ENCODE data around the gene UPK3A.
A peak's percentile ranks its signal among the peaks of the same experiment; 100 is the strongest.
"Not testable (repeated sequence)": the region's sequence is repeated elsewhere in the genome, so short reads cannot be mapped to it uniquely, and the experiment has no call there.

Gene UPK3A

DNA sequence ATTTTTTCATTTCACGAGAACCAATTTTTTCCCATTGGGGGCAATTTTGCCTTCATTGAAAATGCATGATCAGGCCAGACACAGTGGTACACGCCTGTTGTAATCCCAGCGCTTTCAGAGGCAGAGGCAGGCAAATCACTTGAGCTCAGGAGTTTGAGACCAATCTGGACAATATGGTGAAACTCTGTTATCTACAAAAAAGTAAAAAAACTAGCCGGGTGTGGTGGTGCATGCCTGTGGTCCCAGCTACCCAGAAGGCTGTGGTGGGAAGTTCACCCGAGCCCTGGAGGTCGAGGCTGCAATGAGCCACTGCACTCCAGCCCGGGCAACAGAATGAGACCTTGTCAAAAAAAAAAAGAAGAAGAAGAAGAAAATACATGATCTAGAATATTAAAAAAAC is 19.2 kb upstream of the UPK3A start:
- H3K27ac Mint-ChIP-seq, result no peak overlapping the region
- H3K4me3 Mint-ChIP-seq, result no peak overlapping the region
- H3K27me3 Mint-ChIP-seq, result peaks cover 17% of the 10 kb centered on the region
- peaks cover 26% of the 10 kb centered on the region for H3K4me1 Mint-ChIP-seq (ENCODE audit: low read depth)
- H3K36me3 Mint-ChIP-seq (ENCODE audit: low read depth), result no peaks in the 10 kb centered on the region
- H3K9me3 Mint-ChIP-seq, result no peaks in the 10 kb centered on the region

DNA sequence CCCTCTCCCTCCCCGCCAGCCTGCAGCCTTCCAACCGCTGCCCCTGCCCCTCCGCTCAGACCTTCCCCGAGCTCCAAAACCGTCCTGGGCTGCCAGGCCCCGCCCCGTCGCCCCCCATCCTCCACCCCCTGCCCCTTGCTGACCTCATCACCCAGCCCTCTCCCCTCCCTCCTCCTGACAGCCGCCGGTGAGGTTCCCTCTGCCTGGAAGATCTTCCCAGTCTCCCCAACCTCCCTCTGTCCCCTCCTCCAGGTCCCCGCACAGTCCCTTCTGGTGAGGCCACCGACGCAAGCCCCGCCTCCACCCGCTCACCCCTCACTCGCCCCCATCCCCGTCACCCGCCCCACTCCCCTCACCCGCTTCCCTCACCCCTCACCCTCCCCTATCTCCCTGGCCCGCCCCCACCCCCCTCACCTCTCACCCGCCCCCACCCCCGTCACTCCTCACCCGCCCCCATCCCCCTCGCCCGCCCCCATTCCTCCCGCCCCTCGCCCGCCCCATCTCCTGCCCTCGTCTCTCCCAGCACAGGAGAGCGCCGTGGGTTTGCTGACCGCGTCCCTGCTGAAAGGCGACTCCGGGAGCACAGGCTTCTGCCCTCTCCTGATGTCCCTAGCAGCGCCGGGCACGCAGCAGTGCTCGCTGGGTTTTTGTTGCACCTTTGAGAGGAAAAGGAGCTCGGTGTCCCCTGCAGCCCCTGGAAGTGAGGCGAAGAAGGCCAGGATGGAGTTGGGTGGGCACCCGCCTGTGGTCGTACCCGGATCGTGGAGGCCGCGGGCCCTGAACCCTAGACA is 16.4 kb upstream of the UPK3A start:
- peak overlapping the region; percentile 77 for H3K4me3 Mint-ChIP-seq
- H3K9me3 Mint-ChIP-seq, result no peaks in the 10 kb centered on the region
- no peaks in the 10 kb centered on the region for H3K36me3 Mint-ChIP-seq (ENCODE audit: low read depth)
- H3K4me1 Mint-ChIP-seq (ENCODE audit: low read depth), result peaks cover 21% of the 10 kb centered on the region
- peaks cover 18% of the 10 kb centered on the region for H3K27me3 Mint-ChIP-seq
- no peak overlapping the region for H3K27ac Mint-ChIP-seq

GRCh38 chr22:45268958-45269844 is 15.5 kb upstream of the UPK3A start:
- no peaks in the 10 kb centered on the region for H3K9me3 Mint-ChIP-seq

GRCh38 chr22:45270095-45271020 is 14.4 kb upstream of the UPK3A start:
- peak overlapping the region; percentile 43 for H3K4me3 Mint-ChIP-seq
- peaks cover 14% of the 10 kb centered on the region for H3K4me1 Mint-ChIP-seq (ENCODE audit: low read depth)
- no peak overlapping the region for H3K27ac Mint-ChIP-seq
- H3K36me3 Mint-ChIP-seq (ENCODE audit: low read depth), result no peaks in the 10 kb centered on the region
- no peaks in the 10 kb centered on the region for H3K9me3 Mint-ChIP-seq
- peaks cover 13% of the 10 kb centered on the region for H3K27me3 Mint-ChIP-seq

More at GRCh38 chr22:45268958-45269844, 15.5 kb upstream of the UPK3A start:
- peaks cover 13% of the 10 kb centered on the region for H3K27me3 Mint-ChIP-seq
- H3K4me3 Mint-ChIP-seq, result peak overlapping the region; percentile 77
- H3K36me3 Mint-ChIP-seq (ENCODE audit: low read depth), result no peaks in the 10 kb centered on the region
- no peak overlapping the region for H3K27ac Mint-ChIP-seq
- peaks cover 14% of the 10 kb centered on the region for H3K4me1 Mint-ChIP-seq (ENCODE audit: low read depth)

DNA sequence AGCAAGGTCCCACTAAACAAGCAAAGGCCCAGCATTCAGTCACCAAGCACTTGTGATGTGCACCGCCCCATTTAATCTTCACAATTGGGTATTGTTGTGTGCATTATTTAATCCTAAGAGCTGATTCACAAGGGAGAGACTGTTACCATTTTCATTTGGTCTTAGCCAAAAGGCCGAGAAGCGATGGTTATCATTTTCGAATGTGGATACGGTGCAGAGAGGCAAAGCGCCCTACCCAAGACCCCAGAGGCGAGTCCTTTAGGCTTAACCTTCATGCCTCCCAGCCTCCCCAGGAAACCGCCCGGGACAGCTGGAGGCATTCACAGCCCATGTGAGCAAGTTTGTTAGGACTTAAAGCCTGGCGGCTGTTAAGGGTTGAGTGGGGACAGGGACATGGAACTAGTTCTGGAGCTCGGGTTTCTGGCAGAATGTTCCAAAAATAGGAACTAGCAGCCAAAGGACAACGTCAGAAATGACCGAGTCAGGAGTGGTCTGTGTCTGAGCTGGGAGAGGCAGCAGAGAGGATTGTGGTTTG is 13.0 kb upstream of the UPK3A start:
- H3K36me3 Mint-ChIP-seq (ENCODE audit: low read depth), result no peaks in the 10 kb centered on the region
- no peaks in the 10 kb centered on the region for H3K9me3 Mint-ChIP-seq
- peaks cover 14% of the 10 kb centered on the region for H3K4me1 Mint-ChIP-seq (ENCODE audit: low read depth)
- no peak overlapping the region for H3K27ac Mint-ChIP-seq
- no peak overlapping the region for H3K4me3 Mint-ChIP-seq
- peaks cover 11% of the 10 kb centered on the region for H3K27me3 Mint-ChIP-seq

- H3K27ac Mint-ChIP-seq, result no peak overlapping the region
- no peak overlapping the region for H3K4me3 Mint-ChIP-seq
- peaks cover 14% of the 10 kb centered on the region for H3K4me1 Mint-ChIP-seq (ENCODE audit: low read depth)
- H3K36me3 Mint-ChIP-seq (ENCODE audit: low read depth), result no peaks in the 10 kb centered on the region
- peaks cover 8% of the 10 kb centered on the region for H3K27me3 Mint-ChIP-seq
- no peaks in the 10 kb centered on the region for H3K9me3 Mint-ChIP-seq
Measured at GRCh38 chr22:45272498-45272897, 12.3 kb upstream of the UPK3A start.

- Mint-ChIP-seq H3K27ac (no peak overlapping the region), H3K4me1 (ENCODE audit: low read depth) (peaks cover 13% of the 10 kb centered on the region)
Measured at GRCh38 chr22:45273452-45274075, 11.2 kb upstream of the UPK3A start.

DNA sequence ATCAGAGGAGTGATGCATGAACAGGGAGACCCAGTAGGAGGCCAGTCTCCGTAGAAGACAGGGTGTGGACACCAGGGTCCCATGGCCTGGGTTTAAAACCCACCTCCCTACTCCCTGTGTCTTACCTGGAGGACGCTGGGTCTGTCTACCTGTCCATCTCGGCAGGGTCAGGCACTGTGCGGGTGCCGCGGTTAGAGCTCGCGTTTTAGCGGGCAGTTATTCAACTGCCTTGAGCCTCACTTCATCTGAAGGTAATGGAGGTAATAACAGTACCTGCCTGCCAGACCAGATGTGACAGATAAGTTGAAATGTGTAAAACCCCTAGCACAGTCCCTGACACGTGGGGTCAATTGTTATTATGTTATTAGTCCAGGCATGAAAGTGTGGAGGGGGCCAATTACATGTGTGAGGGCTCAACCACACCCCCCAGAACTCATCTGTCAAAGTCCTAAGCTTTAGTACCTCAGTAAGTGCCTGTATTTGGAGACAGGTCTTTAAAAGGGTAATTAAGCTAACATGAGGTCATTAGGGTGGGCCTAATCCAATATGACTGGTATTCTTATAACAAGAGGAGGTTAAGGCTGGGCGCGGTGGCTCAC is 8.1 kb upstream of the UPK3A start:
- H3K9me3 Mint-ChIP-seq, result no peaks in the 10 kb centered on the region
- H3K4me3 Mint-ChIP-seq, result no peak overlapping the region
- H3K27ac Mint-ChIP-seq, result no peak overlapping the region
- H3K4me1 Mint-ChIP-seq (ENCODE audit: low read depth), result peaks cover 13% of the 10 kb centered on the region
- no peaks in the 10 kb centered on the region for H3K36me3 Mint-ChIP-seq (ENCODE audit: low read depth)
- H3K27me3 Mint-ChIP-seq, result no peaks in the 10 kb centered on the region

More at GRCh38 chr22:45273452-45274075, 11.2 kb upstream of the UPK3A start:
- Mint-ChIP-seq H3K4me3 (no peak overlapping the region), H3K27me3 (peaks cover 8% of the 10 kb centered on the region), H3K36me3 (ENCODE audit: low read depth) (no peaks in the 10 kb centered on the region), H3K9me3 (no peaks in the 10 kb centered on the region)

DNA sequence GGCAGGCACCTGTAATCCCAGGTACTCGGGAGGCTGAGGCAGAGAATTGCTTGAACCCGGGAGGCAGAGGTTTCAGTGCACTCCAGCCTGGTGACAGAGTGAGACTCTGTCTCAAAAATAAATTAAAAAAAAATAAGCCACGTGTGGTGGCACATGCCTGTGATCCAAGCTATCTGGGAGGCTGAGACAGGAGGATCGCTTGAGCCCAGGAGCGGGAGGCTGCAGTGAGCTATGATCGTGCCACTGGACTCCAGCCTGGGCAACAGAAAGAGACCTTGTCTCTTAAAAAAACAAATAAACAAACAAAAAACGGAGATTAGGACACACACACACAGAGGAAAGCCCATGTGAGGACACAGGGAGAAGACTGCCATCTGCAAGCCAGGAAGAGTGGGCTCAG is 7.0 kb upstream of the UPK3A start:
- not testable (repeated sequence) for H3K36me3 Mint-ChIP-seq (ENCODE audit: low read depth); H3K9me3 Mint-ChIP-seq; H3K27me3 Mint-ChIP-seq; H3K27ac Mint-ChIP-seq; H3K4me3 Mint-ChIP-seq
- peaks cover 13% of the 10 kb centered on the region for H3K4me1 Mint-ChIP-seq (ENCODE audit: low read depth)

DNA sequence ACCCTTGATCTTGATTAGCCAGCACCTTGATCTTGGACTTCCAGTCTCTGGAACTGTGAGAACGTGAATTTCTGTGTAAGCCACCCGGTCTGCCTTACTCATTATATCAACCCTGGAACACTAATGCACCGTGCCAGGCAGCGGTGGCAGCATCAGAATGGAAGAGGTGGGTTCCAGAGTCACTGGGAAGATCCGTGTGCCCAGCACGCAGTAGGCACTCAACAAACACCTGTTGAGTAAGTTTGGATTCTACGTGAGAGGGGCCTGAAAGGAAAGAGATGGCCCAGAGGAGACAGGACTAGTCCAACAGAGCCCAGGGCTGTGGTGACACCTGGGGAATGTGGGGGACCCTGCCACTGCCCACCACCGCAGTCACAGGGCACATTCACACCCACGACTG is 6.6 kb upstream of the UPK3A start:
- no peak overlapping the region for H3K27ac Mint-ChIP-seq
- H3K4me1 Mint-ChIP-seq (ENCODE audit: low read depth), result peaks cover 13% of the 10 kb centered on the region
- no peaks in the 10 kb centered on the region for H3K9me3 Mint-ChIP-seq
- no peak overlapping the region for H3K4me3 Mint-ChIP-seq
- no peaks in the 10 kb centered on the region for H3K36me3 Mint-ChIP-seq (ENCODE audit: low read depth)
- H3K27me3 Mint-ChIP-seq, result peaks cover under 1% of the 10 kb centered on the region

GRCh38 chr22:45280587-45280980 is 4.2 kb upstream of the UPK3A start:
- Mint-ChIP-seq H3K4me3 (no peak overlapping the region), H3K4me1 (ENCODE audit: low read depth) (peaks cover 17% of the 10 kb centered on the region), H3K27ac (peak overlapping the region; percentile 52), H3K36me3 (ENCODE audit: low read depth) (no peaks in the 10 kb centered on the region), H3K27me3 (peaks cover 16% of the 10 kb centered on the region), H3K9me3 (no peaks in the 10 kb centered on the region)

DNA sequence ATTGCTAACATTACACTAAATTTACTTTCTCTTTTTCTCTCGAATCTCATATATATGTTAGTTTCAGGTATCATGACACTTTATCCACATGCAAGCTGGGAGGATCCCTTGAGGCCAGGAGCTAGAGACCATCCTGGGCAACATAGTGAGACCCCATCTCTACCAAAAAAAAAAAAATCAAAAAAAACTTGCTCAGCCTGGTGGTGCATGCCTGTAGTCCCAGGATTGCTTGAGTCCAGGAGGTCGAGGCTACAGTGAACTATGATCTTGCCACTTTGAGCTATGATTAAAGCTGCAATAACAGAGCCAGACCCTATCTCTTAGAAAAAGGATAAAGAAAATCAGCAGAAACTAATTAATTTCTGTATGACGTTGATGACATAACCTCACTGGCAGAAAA is 3.7 kb upstream of the UPK3A start:
- H3K27ac Mint-ChIP-seq, result peak overlapping the region; percentile 52

GRCh38 chr22:45285263-45286058 is 712 bp downstream of the UPK3A start:
- H3K4me1 Mint-ChIP-seq (ENCODE audit: low read depth), result peaks cover 4% of the 10 kb centered on the region
- H3K27me3 Mint-ChIP-seq, result peaks cover 17% of the 10 kb centered on the region
- H3K4me3 Mint-ChIP-seq, result no peak overlapping the region
- H3K9me3 Mint-ChIP-seq, result no peaks in the 10 kb centered on the region
- H3K36me3 Mint-ChIP-seq (ENCODE audit: low read depth), result no peaks in the 10 kb centered on the region
- no peak overlapping the region for H3K27ac Mint-ChIP-seq

More for the DNA sequence above, 3.7 kb upstream of the UPK3A start:
- H3K9me3 Mint-ChIP-seq, result no peaks in the 10 kb centered on the region
- peaks cover 17% of the 10 kb centered on the region for H3K4me1 Mint-ChIP-seq (ENCODE audit: low read depth)
- no peak overlapping the region for H3K4me3 Mint-ChIP-seq
- no peaks in the 10 kb centered on the region for H3K36me3 Mint-ChIP-seq (ENCODE audit: low read depth)
- H3K27me3 Mint-ChIP-seq, result peaks cover 17% of the 10 kb centered on the region
